Ishikawa (cell line): Measurements from ENCODE around the gene OXCT1.

ENCODE experiments used
- CEBPB ChIP-seq: IDR thresholded peaks from 2 replicates; pipeline ENCODE4 v1.6.1; 2012
- CREB1 ChIP-seq: IDR thresholded peaks from 2 replicates; pipeline ENCODE4 v1.6.1; 2012; ENCODE audit warnings: low read depth
- EGR1 ChIP-seq: IDR thresholded peaks from 2 replicates; pipeline ENCODE4 v1.6.1; 2012
- EP300 ChIP-seq: IDR thresholded peaks from 2 replicates; pipeline ENCODE4 v1.6.1; 2012; ENCODE audit warnings: borderline replicate concordance
- FOXM1 ChIP-seq: IDR thresholded peaks from 2 replicates; pipeline ENCODE4 v1.6.1; 2012; ENCODE audit warnings: low read depth, borderline replicate concordance
- MAX ChIP-seq: IDR thresholded peaks from 2 replicates; pipeline ENCODE4 v1.6.1; 2012
- NFIC ChIP-seq: IDR thresholded peaks from 2 replicates; pipeline ENCODE4 v1.6.1; 2012
- RAD21 ChIP-seq: IDR thresholded peaks from 2 replicates; pipeline ENCODE4 v1.6.1; 2012; ENCODE audit warnings: low read depth
- REST ChIP-seq: IDR thresholded peaks from 2 replicates; pipeline ENCODE4 v1.6.1; 2012; ENCODE audit warnings: low read depth, mild to moderate bottlenecking
- TAF1 ChIP-seq: IDR thresholded peaks from 2 replicates; pipeline ENCODE4 v1.6.1; 2012; ENCODE audit warnings: low read depth, mild to moderate bottlenecking
- TCF12 ChIP-seq: IDR thresholded peaks from 2 replicates; pipeline ENCODE4 v1.6.1; 2012; ENCODE audit warnings: low read depth
- TEAD4 ChIP-seq: IDR thresholded peaks from 2 replicates; pipeline ENCODE4 v1.6.1; 2012
- USF1 ChIP-seq: IDR thresholded peaks from 2 replicates; pipeline ENCODE4 v1.6.1; 2012
- YY1 ChIP-seq: IDR thresholded peaks from 2 replicates; pipeline ENCODE4 v1.6.1; 2012; ENCODE audit warnings: low read depth
- ZBTB7A ChIP-seq: IDR thresholded peaks from 2 replicates; pipeline ENCODE4 v1.6.1; 2012; ENCODE audit warnings: low read depth

OXCT1 gene

GRCh38 chr5:41738710-41739354 is 131.4 kb downstream of the OXCT1 start:
- TF ChIP-seq TEAD4, result no peak
- no peak for TF ChIP-seq EGR1
- TF ChIP-seq TAF1, result no peak
- no peak for TF ChIP-seq TCF12
- TF ChIP-seq NFIC, result no peak
- no peak for TF ChIP-seq EP300
- TF ChIP-seq CEBPB, result no peak
- TF ChIP-seq REST, result no peak
- TF ChIP-seq ZBTB7A, result no peak
- no peak for TF ChIP-seq RAD21
- TF ChIP-seq FOXM1, result no peak
- no peak for TF ChIP-seq CREB1
- TF ChIP-seq YY1, result no peak
- TF ChIP-seq MAX, result no peak
- TF ChIP-seq USF1, result no peak

GRCh38 chr5:41736641-41737040 is 133.6 kb downstream of the OXCT1 start:
- TF ChIP-seq RAD21, result no peak

GRCh38 chr5:41735213-41735612 is 135.0 kb downstream of the OXCT1 start:
- TF ChIP-seq NFIC (no peak), TAF1 (no peak), USF1 (no peak), CEBPB (no peak), REST (no peak)

- TF ChIP-seq RAD21 (no peak), EP300 (no peak), YY1 (no peak), NFIC (no peak)
Observed at GRCh38 chr5:41728281-41728680, 141.9 kb downstream of the OXCT1 start.

- TF ChIP-seq ZBTB7A (no peak), TEAD4 (no peak), CREB1 (no peak), TCF12 (no peak), REST (no peak), CEBPB (no peak), TAF1 (no peak), EP300 (no peak), EGR1 (no peak), MAX (no peak), RAD21 (no peak), FOXM1 (no peak), YY1 (no peak), NFIC (no peak), USF1 (no peak)
Observed at GRCh38 chr5:41722359-41722950, 147.8 kb downstream of the OXCT1 start.
